ENCODE measurements around the gene BORCS6. TPM values are rescaled to one million over a fixed set of nuclear protein-coding genes. Genes with fewer than 3 reads are reported as not detected.

The BORCS6 gene
- polyA plus RNA-seq, 1 donor from 2014 or later, result 12.1 TPM

GRCh38 chr17:8141741-8142140, 48.2 kb downstream of the BORCS6 start:
- no peak overlapping the region for H3K4me3 ChIP-seq (ENCODE audit: low read length)
- H2AFZ ChIP-seq (ENCODE audit: low read depth, low read length), result no peak overlapping the region
- H3K9ac ChIP-seq (ENCODE audit: low read length), result no peak overlapping the region
- no peaks in the 10 kb centered on the region for H3K79me2 ChIP-seq (replicated peaks; ENCODE audit: insufficient read depth, low read length)
- no peak overlapping the region for H3K4me2 ChIP-seq (ENCODE audit: low read length)
- no peaks in the 10 kb centered on the region for H3K27me3 ChIP-seq (ENCODE audit: insufficient read depth, low read depth, low read length)
- H3K9me2 ChIP-seq (ENCODE audit: insufficient read depth, low read length), result no peaks in the 10 kb centered on the region
- no peak for TF ChIP-seq REST (IDR thresholded peaks at IDR 0.05; ENCODE audit: borderline replicate concordance)
- H3F3A ChIP-seq (ENCODE audit: insufficient read depth, low read length, poor library complexity, severe bottlenecking), result peaks cover 21% of the 10 kb centered on the region
- H3K9me3 ChIP-seq (ENCODE audit: low read length), result no peaks in the 10 kb centered on the region
- H3K27ac ChIP-seq (ENCODE audit: low read length), result no peak overlapping the region
- no peaks in the 10 kb centered on the region for H3K36me3 ChIP-seq (ENCODE audit: insufficient read depth, low read length)
- no peaks in the 10 kb centered on the region for H4K20me1 ChIP-seq (ENCODE audit: insufficient read depth)

GRCh38 chr17:8141045-8141444, 48.9 kb downstream of the BORCS6 start:
- no peaks in the 10 kb centered on the region for H3K9me2 ChIP-seq (ENCODE audit: insufficient read depth, low read length)
- H3K4me2 ChIP-seq (ENCODE audit: low read length), result no peak overlapping the region
- H2AFZ ChIP-seq (ENCODE audit: low read depth, low read length), result no peak overlapping the region
- no peak for TF ChIP-seq MXI1 (conservative IDR thresholded peaks at IDR 0.05; ENCODE audit: poor library complexity, severe bottlenecking)
- no peak for TF ChIP-seq REST (IDR thresholded peaks at IDR 0.05; ENCODE audit: borderline replicate concordance)
- no peak for TF ChIP-seq TAF1 (IDR thresholded peaks at IDR 0.05; ENCODE audit: low read depth)
- TF ChIP-seq SMC3 (conservative IDR thresholded peaks at IDR 0.05; ENCODE audit: poor library complexity), result no peak
- no peak for TF ChIP-seq CTCF (IDR thresholded peaks at IDR 0.05; ENCODE audit: poor library complexity, severe bottlenecking)
- TF ChIP-seq EP300 (conservative IDR thresholded peaks at IDR 0.05; ENCODE audit: poor library complexity, severe bottlenecking), result no peak
- no peak for TF ChIP-seq RAD21 (conservative IDR thresholded peaks at IDR 0.05)
- no peak for TF ChIP-seq EZH2 (IDR thresholded peaks at IDR 0.05; ENCODE audit: borderline replicate concordance, insufficient read depth, low read length, poor library complexity, severe bottlenecking)
- no peak for TF ChIP-seq POLR2AphosphoS5 (IDR thresholded peaks at IDR 0.05)
- no peak overlapping the region for H3K4me3 ChIP-seq (ENCODE audit: low read length)
- no peaks in the 10 kb centered on the region for H4K20me1 ChIP-seq (ENCODE audit: insufficient read depth)
- H3K9me3 ChIP-seq (ENCODE audit: low read length), result no peaks in the 10 kb centered on the region
- no peaks in the 10 kb centered on the region for H3K36me3 ChIP-seq (ENCODE audit: insufficient read depth, low read length)
- H3K27me3 ChIP-seq (ENCODE audit: insufficient read depth, low read depth, low read length), result no peaks in the 10 kb centered on the region
- no peak overlapping the region for H3K9ac ChIP-seq (ENCODE audit: low read length)
- H3F3A ChIP-seq (ENCODE audit: insufficient read depth, low read length, poor library complexity, severe bottlenecking), result peaks cover 21% of the 10 kb centered on the region
- no peak overlapping the region for H3K27ac ChIP-seq (ENCODE audit: low read length)
- H3K79me2 ChIP-seq (replicated peaks; ENCODE audit: insufficient read depth, low read length), result no peaks in the 10 kb centered on the region
